Mesendoderm (in vitro differentiated cells): ENCODE data around the gene TANGO6.

Experiments used
- DNase-seq: peaks from one replicate; pipeline ENCODE4 v3.0.0; 2013
- H2AK5ac ChIP-seq: 2 replicates; pipeline ENCODE4 v1.6.1; 2013; ENCODE audit warnings: low read length, inconsistent platforms
- H2BK120ac ChIP-seq: 2 replicates; pipeline ENCODE4 v1.6.1; 2013; ENCODE audit warnings: low read depth, mild to moderate bottlenecking, low read length, moderate library complexity, mixed read lengths
- H2BK15ac ChIP-seq: replicated peaks from 2 replicates; pipeline ENCODE4 v1.6.1; 2013; ENCODE audit warnings: low read depth, mild to moderate bottlenecking, moderate library complexity
- H2BK5ac ChIP-seq: 2 replicates; pipeline ENCODE4 v1.6.1; 2013; ENCODE audit warnings: low read length, inconsistent platforms
- H3K18ac ChIP-seq: 2 replicates; pipeline ENCODE4 v1.6.1; 2013; ENCODE audit warnings: mild to moderate bottlenecking, low read length, mixed read lengths
- H3K23ac ChIP-seq: one replicate; pipeline ENCODE4 v1.6.1; 2013; ENCODE audit warnings: low read length
- H3K27ac ChIP-seq: 2 replicates; pipeline ENCODE4 v1.5.1; 2013; ENCODE audit warnings: low read depth, mild to moderate bottlenecking, inconsistent platforms, low read length, moderate library complexity
- H3K27me3 ChIP-seq: 2 replicates; pipeline ENCODE4 v1.6.1; 2013; ENCODE audit warnings: low read length, control low read depth, mild to moderate bottlenecking, inconsistent platforms; ENCODE audit not compliant: insufficient read depth, poor library complexity
- H3K36me3 ChIP-seq: 2 replicates; pipeline ENCODE4 v1.6.1; 2013; ENCODE audit warnings: low read length, inconsistent platforms; ENCODE audit not compliant: control insufficient read depth, insufficient read depth
- H3K4ac ChIP-seq: one replicate; pipeline ENCODE4 v1.6.1; 2013; ENCODE audit warnings: low read depth, mild to moderate bottlenecking, low read length, moderate library complexity
- H3K4me1 ChIP-seq: 2 replicates; pipeline ENCODE4 v1.6.1; 2013; ENCODE audit warnings: low read depth, low read length, inconsistent platforms; ENCODE audit not compliant: control insufficient read depth
- H3K4me2 ChIP-seq: 2 replicates; pipeline ENCODE4 v1.6.1; 2013; ENCODE audit warnings: low read length
- H3K4me3 ChIP-seq: 2 replicates; pipeline ENCODE4 v1.5.1; 2013; ENCODE audit warnings: mild to moderate bottlenecking, low read length
- H3K56ac ChIP-seq: one replicate; pipeline ENCODE4 v1.6.1; 2013; ENCODE audit warnings: low read length
- H3K79me1 ChIP-seq: 2 replicates; pipeline ENCODE4 v1.6.1; 2013; ENCODE audit warnings: low read length, inconsistent platforms
- H3K79me2 ChIP-seq: 2 replicates; pipeline ENCODE4 v1.6.1; 2013; ENCODE audit warnings: mild to moderate bottlenecking, low read length; ENCODE audit not compliant: control insufficient read depth, insufficient read depth
- H3K9ac ChIP-seq: 2 replicates; pipeline ENCODE4 v1.6.1; 2013; ENCODE audit warnings: low read length, inconsistent platforms
- H4K5ac ChIP-seq: one replicate; pipeline ENCODE4 v1.6.1; 2013; ENCODE audit warnings: low read length
- H4K8ac ChIP-seq: one replicate; pipeline ENCODE4 v1.6.1; 2013; ENCODE audit warnings: low read depth, mild to moderate bottlenecking, control low read depth, low read length, moderate library complexity
- WGBS: extraction: QIAGEN DNeasy Blood & Tissue Kit; methylation state at CpG from one replicate; pipeline ENCODE4 v1.1.7; 2013; ENCODE audit warnings: low lambda C conversion rate, missing lambda C conversion rate; ENCODE audit not compliant: insufficient coverage; ENCODE audit errors: extremely low coverage; 5-methylcytosine and 5-hydroxymethylcytosine counted together

TANGO6 gene

GRCh38 chr16:69114976-69115355, 271.6 kb downstream of the TANGO6 start:
- Histone ChIP-seq H3K27me3 (no peaks in the 10 kb centered on the region), H2BK15ac (no peak overlapping the region), H2BK5ac (no peak overlapping the region), H2BK120ac (no peak overlapping the region), H3K79me2 (no peaks in the 10 kb centered on the region), H3K36me3 (peaks cover 2% of the 10 kb centered on the region), H4K8ac (no peak overlapping the region), H3K9ac (no peak overlapping the region), H4K5ac (no peak overlapping the region), H3K4me1 (no peaks in the 10 kb centered on the region), H3K18ac (no peak overlapping the region), H3K4me3 (no peak overlapping the region), H3K23ac (no peak overlapping the region), H2AK5ac (no peak overlapping the region), H3K27ac (no peak overlapping the region), H3K56ac (no peak overlapping the region), H3K4me2 (no peak overlapping the region), H3K79me1 (peaks cover 5% of the 10 kb centered on the region), H3K4ac (no peak overlapping the region)
- WGBS = no CpG with 5 or more reads among the region's 6 CpGs
- no peak for DNase-seq

GRCh38 chr16:69115361-69115760, 272.0 kb downstream of the TANGO6 start:
- H4K8ac ChIP-seq = no peak overlapping the region
- peaks cover 4% of the 10 kb centered on the region for H3K79me1 ChIP-seq
- H2BK15ac ChIP-seq = no peak overlapping the region
- no peak overlapping the region for H2BK5ac ChIP-seq
- no peak overlapping the region for H3K18ac ChIP-seq
- H3K79me2 ChIP-seq = no peaks in the 10 kb centered on the region
- H4K5ac ChIP-seq = no peak overlapping the region
- no peak overlapping the region for H3K9ac ChIP-seq
- H2AK5ac ChIP-seq = no peak overlapping the region
- no peaks in the 10 kb centered on the region for H3K27me3 ChIP-seq
- WGBS = no CpG with 5 or more reads among the region's 5 CpGs
- H3K4ac ChIP-seq = no peak overlapping the region
- DNase-seq = no peak
- peaks cover 2% of the 10 kb centered on the region for H3K36me3 ChIP-seq
- H2BK120ac ChIP-seq = no peak overlapping the region
- H3K56ac ChIP-seq = no peak overlapping the region
- no peak overlapping the region for H3K27ac ChIP-seq
- H3K4me1 ChIP-seq = no peaks in the 10 kb centered on the region
- no peak overlapping the region for H3K4me3 ChIP-seq
- no peak overlapping the region for H3K4me2 ChIP-seq
- no peak overlapping the region for H3K23ac ChIP-seq

- peaks cover 4% of the 10 kb centered on the region for H3K36me3 ChIP-seq
- no peak overlapping the region for H4K5ac ChIP-seq
- no peaks in the 10 kb centered on the region for H3K79me2 ChIP-seq
- H3K79me1 ChIP-seq = peaks cover 2% of the 10 kb centered on the region
- no peak overlapping the region for H3K23ac ChIP-seq
- no peaks in the 10 kb centered on the region for H3K4me1 ChIP-seq
- no peak overlapping the region for H2BK5ac ChIP-seq
- no peak overlapping the region for H3K4me3 ChIP-seq
- no peak overlapping the region for H2BK15ac ChIP-seq
- DNase-seq = no peak
- no peak overlapping the region for H2BK120ac ChIP-seq
- H3K56ac ChIP-seq = no peak overlapping the region
- H4K8ac ChIP-seq = no peak overlapping the region
- H3K27ac ChIP-seq = no peak overlapping the region
- no peak overlapping the region for H3K9ac ChIP-seq
- WGBS = no CpG with 5 or more reads among the region's 1 CpG
- no peak overlapping the region for H3K18ac ChIP-seq
- H3K4ac ChIP-seq = no peak overlapping the region
- H3K4me2 ChIP-seq = no peak overlapping the region
- H2AK5ac ChIP-seq = no peak overlapping the region
- no peaks in the 10 kb centered on the region for H3K27me3 ChIP-seq
Measured at GRCh38 chr16:69115837-69116236, 272.5 kb downstream of the TANGO6 start.

GRCh38 chr16:69116256-69116875, 273.0 kb downstream of the TANGO6 start:
- no peak overlapping the region for H3K27ac ChIP-seq
- H4K5ac ChIP-seq = no peak overlapping the region
- peaks cover 2% of the 10 kb centered on the region for H3K79me1 ChIP-seq
- DNase-seq = no peak
- no peak overlapping the region for H3K56ac ChIP-seq
- no peaks in the 10 kb centered on the region for H3K27me3 ChIP-seq
- no peak overlapping the region for H2BK15ac ChIP-seq
- H3K4me1 ChIP-seq = no peaks in the 10 kb centered on the region
- H3K79me2 ChIP-seq = no peaks in the 10 kb centered on the region
- no peak overlapping the region for H3K4ac ChIP-seq
- no peak overlapping the region for H4K8ac ChIP-seq
- H3K36me3 ChIP-seq = peaks cover 7% of the 10 kb centered on the region
- no peak overlapping the region for H2BK120ac ChIP-seq
- no peak overlapping the region for H3K4me3 ChIP-seq
- no peak overlapping the region for H3K4me2 ChIP-seq
- H3K9ac ChIP-seq = no peak overlapping the region
- no peak overlapping the region for H2AK5ac ChIP-seq
- no peak overlapping the region for H2BK5ac ChIP-seq
- no peak overlapping the region for H3K23ac ChIP-seq
- no CpG with 5 or more reads among the region's 7 CpGs for WGBS
- H3K18ac ChIP-seq = no peak overlapping the region

- H3K18ac ChIP-seq = no peak overlapping the region
- H3K4ac ChIP-seq = no peak overlapping the region
- H3K79me1 ChIP-seq = peaks cover 2% of the 10 kb centered on the region
- H3K4me3 ChIP-seq = no peak overlapping the region
- peaks cover 7% of the 10 kb centered on the region for H3K36me3 ChIP-seq
- H3K4me2 ChIP-seq = no peak overlapping the region
- H4K5ac ChIP-seq = no peak overlapping the region
- H3K23ac ChIP-seq = no peak overlapping the region
- no peak overlapping the region for H2AK5ac ChIP-seq
- no CpG with 5 or more reads among the region's 6 CpGs for WGBS
- no peak overlapping the region for H2BK15ac ChIP-seq
- H4K8ac ChIP-seq = no peak overlapping the region
- no peaks in the 10 kb centered on the region for H3K4me1 ChIP-seq
- H3K27me3 ChIP-seq = no peaks in the 10 kb centered on the region
- no peaks in the 10 kb centered on the region for H3K79me2 ChIP-seq
- no peak overlapping the region for H2BK120ac ChIP-seq
- H2BK5ac ChIP-seq = no peak overlapping the region
- H3K27ac ChIP-seq = no peak overlapping the region
- H3K56ac ChIP-seq = no peak overlapping the region
- DNase-seq = no peak
- H3K9ac ChIP-seq = no peak overlapping the region
Measured at GRCh38 chr16:69116906-69117305, 273.6 kb downstream of the TANGO6 start.

GRCh38 chr16:69118468-69118867, 275.1 kb downstream of the TANGO6 start:
- H3K4me3 ChIP-seq = no peak overlapping the region
- no peak overlapping the region for H2BK120ac ChIP-seq
- WGBS = no CpG with 5 or more reads among the region's 2 CpGs

More at GRCh38 chr16:69118468-69118867, 275.1 kb downstream of the TANGO6 start:
- H3K9ac ChIP-seq = no peak overlapping the region
- no peaks in the 10 kb centered on the region for H3K79me2 ChIP-seq
- no peak overlapping the region for H3K18ac ChIP-seq
- H3K4me2 ChIP-seq = no peak overlapping the region
- no peak overlapping the region for H2BK15ac ChIP-seq
- H3K4me1 ChIP-seq = no peaks in the 10 kb centered on the region
- no peak for DNase-seq
- H4K5ac ChIP-seq = no peak overlapping the region
- H3K36me3 ChIP-seq = peaks cover 7% of the 10 kb centered on the region
- no peaks in the 10 kb centered on the region for H3K27me3 ChIP-seq
- H3K27ac ChIP-seq = no peak overlapping the region
- no peak overlapping the region for H2AK5ac ChIP-seq
- no peak overlapping the region for H3K56ac ChIP-seq
- no peak overlapping the region for H3K4ac ChIP-seq
- no peak overlapping the region for H4K8ac ChIP-seq
- no peak overlapping the region for H2BK5ac ChIP-seq
- no peak overlapping the region for H3K23ac ChIP-seq
- peaks cover 2% of the 10 kb centered on the region for H3K79me1 ChIP-seq
